Esophagus muscularis mucosa (tissue), 3 donors: ENCODE measurements around the gene CDRT4.

ENCODE experiments used
- POLR2A ChIP-seq: fragments of 450-650 bp; IDR thresholded peaks from one replicate; pipeline ENCODE4 v1.6.1; 2017; ENCODE audit warnings: antibody characterized with exemption, moderate library complexity, mild to moderate bottlenecking, low read depth
- POLR2AphosphoS5 ChIP-seq, 2 donors: sonication (generic); formaldehyde crosslinking; IDR thresholded peaks; one replicate each; pipeline ENCODE4 v1.6.1; 2017; ENCODE audit warnings: antibody characterized with exemption in 2 of 2
- TF ChIP-seq, protein P1 (sequence below), 3 experiments: fragments of 200-600 bp in 2 of 3; fragments of 450-650 bp in 1 of 3; sonication (generic) in 2 of 3; IDR thresholded peaks; one replicate each; pipeline ENCODE4 v1.5.1; 2017 to 2019; ENCODE audit warnings: antibody characterized with exemption in 3 of 3, mild to moderate bottlenecking in 2 of 3, moderate library complexity in 1 of 3

- TF ChIP-seq, protein P1, sequence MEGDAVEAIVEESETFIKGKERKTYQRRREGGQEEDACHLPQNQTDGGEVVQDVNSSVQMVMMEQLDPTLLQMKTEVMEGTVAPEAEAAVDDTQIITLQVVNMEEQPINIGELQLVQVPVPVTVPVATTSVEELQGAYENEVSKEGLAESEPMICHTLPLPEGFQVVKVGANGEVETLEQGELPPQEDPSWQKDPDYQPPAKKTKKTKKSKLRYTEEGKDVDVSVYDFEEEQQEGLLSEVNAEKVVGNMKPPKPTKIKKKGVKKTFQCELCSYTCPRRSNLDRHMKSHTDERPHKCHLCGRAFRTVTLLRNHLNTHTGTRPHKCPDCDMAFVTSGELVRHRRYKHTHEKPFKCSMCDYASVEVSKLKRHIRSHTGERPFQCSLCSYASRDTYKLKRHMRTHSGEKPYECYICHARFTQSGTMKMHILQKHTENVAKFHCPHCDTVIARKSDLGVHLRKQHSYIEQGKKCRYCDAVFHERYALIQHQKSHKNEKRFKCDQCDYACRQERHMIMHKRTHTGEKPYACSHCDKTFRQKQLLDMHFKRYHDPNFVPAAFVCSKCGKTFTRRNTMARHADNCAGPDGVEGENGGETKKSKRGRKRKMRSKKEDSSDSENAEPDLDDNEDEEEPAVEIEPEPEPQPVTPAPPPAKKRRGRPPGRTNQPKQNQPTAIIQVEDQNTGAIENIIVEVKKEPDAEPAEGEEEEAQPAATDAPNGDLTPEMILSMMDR (IDR thresholded peaks at IDR 0.05): no peak
- no peak for TF ChIP-seq POLR2A
- no peak for TF ChIP-seq POLR2AphosphoS5 (IDR thresholded peaks at IDR 0.05)
Measured at GRCh38 chr17:15514469-15514868, 47.0 kb upstream of the CDRT4 start.
